Stimulated activated CD8-positive, alpha-beta memory T cell treated with anti-CD3 and anti-CD28 coated beads, Interleukin-7, amount 100 ng/mL, for 48 hours (primary cell): ENCODE results near the gene ADAP1.
"Not testable (repeated sequence)": the region's sequence is repeated elsewhere in the genome, so short reads cannot be mapped to it uniquely, and the experiment has no call there.

Source experiments
- DNase-seq, 2 donors: peaks; one replicate each; pipeline ENCODE4 v3.0.0-alpha.2; 2020; ENCODE audit warnings: low read depth in 1 of 2; ENCODE audit errors: extremely low read depth in 1 of 2

ADAP1 gene

GRCh38 chr7:960269-960871, 5.9 kb upstream of the ADAP1 start:
- no peak for DNase-seq

- DNase-seq = not testable (repeated sequence)
Observed at GRCh38 chr7:959740-960139, 5.3 kb upstream of the ADAP1 start.

- no peak for DNase-seq
Observed at GRCh38 chr7:959271-959670, 4.8 kb upstream of the ADAP1 start.

GRCh38 chr7:958221-959200, 4.0 kb upstream of the ADAP1 start:
- DNase-seq = no peak

- DNase-seq = no peak
Observed at GRCh38 chr7:957418-958220, 3.1 kb upstream of the ADAP1 start.

GRCh38 chr7:956031-956430, 1.6 kb upstream of the ADAP1 start:
- no peak for DNase-seq

- no peak for DNase-seq
Observed at GRCh38 chr7:953547-954327, 743 bp downstream of the ADAP1 start.

GRCh38 chr7:952548-953441, 1.7 kb downstream of the ADAP1 start:
- DNase-seq = no peak

GRCh38 chr7:951881-952547, 2.5 kb downstream of the ADAP1 start:
- no peak for DNase-seq

- no peak for DNase-seq
Observed at GRCh38 chr7:949021-949934, 5.2 kb downstream of the ADAP1 start.

GRCh38 chr7:947391-948210, 6.9 kb downstream of the ADAP1 start:
- DNase-seq = no peak

- DNase-seq = no peak
Observed at GRCh38 chr7:946256-946996, 8.1 kb downstream of the ADAP1 start.

- DNase-seq = no peak
Observed at GRCh38 chr7:945556-946255, 8.8 kb downstream of the ADAP1 start.

GRCh38 chr7:945147-945555, 9.3 kb downstream of the ADAP1 start:
- DNase-seq = no peak

GRCh38 chr7:944744-945143, 9.7 kb downstream of the ADAP1 start:
- DNase-seq = no peak

GRCh38 chr7:943793-944192, 10.7 kb downstream of the ADAP1 start:
- DNase-seq = not testable (repeated sequence)
